GM12892 (cell line): Measurements from ENCODE around the gene STUB1.

Source experiments
- POLR2A ChIP-seq: IDR thresholded peaks from 2 replicates; pipeline ENCODE4 v1.6.1; 2011; ENCODE audit warnings: low read depth, low read length, control low read depth
- POLR2AphosphoS5 ChIP-seq: IDR thresholded peaks from 2 replicates; pipeline ENCODE4 v1.6.1; 2011; ENCODE audit warnings: low read depth, low read length, control low read depth

DNA sequence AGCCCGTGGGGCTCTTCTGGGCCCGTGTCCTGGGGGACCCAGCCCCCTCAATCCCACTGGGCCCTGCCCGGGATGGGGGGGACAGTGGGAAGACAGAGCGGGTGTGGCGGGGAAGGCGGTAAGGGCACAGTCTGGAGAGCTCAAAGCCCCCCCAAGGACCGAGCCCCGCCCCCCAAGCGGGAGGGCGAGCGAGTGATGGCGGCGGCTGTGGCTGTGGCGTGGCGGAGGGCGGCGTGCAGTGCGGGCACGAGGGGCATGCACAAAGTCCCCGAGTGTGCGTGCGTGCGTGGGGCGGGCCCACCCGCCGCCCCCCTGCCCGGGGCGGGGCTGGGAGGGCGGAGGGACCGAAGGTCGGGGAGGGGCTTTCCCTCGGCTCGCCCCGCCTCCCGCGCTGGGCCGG, 13.6 kb downstream of the STUB1 start:
- TF ChIP-seq POLR2A (no peak), POLR2AphosphoS5 (no peak)
